PC-3 (cell line): Measurements from ENCODE around the gene FUT4.

Source experiments
- CTCF ChIP-seq: fragments of 300-600 bp; sonication (generic); conservative IDR thresholded peaks from 2 replicates; pipeline ENCODE4 v1.5.1; 2017; ENCODE audit warnings: antibody characterized with exemption, low read depth, mild to moderate bottlenecking, low read length
- EZH2 ChIP-seq: fragments of 300-600 bp; sonication (generic); IDR thresholded peaks from one replicate; pipeline ENCODE4 v1.6.1; 2017; ENCODE audit warnings: antibody characterized with exemption, mild to moderate bottlenecking, low read length; ENCODE audit not compliant: unreplicated experiment
- EZH2phosphoT487 ChIP-seq: fragments of 300-600 bp; sonication (generic); IDR thresholded peaks from 2 replicates; pipeline ENCODE4 v1.6.1; 2018; ENCODE audit warnings: mild to moderate bottlenecking, antibody characterized with exemption, low read length, borderline replicate concordance

- TF ChIP-seq CTCF (no peak), EZH2phosphoT487 (no peak), EZH2 (no peak)
These were observed 38.2 kb downstream of the FUT4 start for GRCh38 chr11:94581926-94582325.
